ENCODE data around the gene ADARB2. TPM values are rescaled to one million over a fixed set of nuclear protein-coding genes. Genes with fewer than 3 reads are reported as not detected.

ADARB2 gene
- total and polyA plus RNA-seq, 4 donors, result under 0.01 to 0.79 TPM; not detected in 2

- H3K36me3 ChIP-seq (ENCODE audit: control insufficient read depth in 1 of 2, insufficient read depth in 2 of 2, low read length in 1 of 2), result no peaks in the 10 kb centered on the region
- 76 to 81% methylated on average over 7 of the region's 7 CpGs for WGBS, 2 donors
- intact Hi-C loops (cut with DNase I), result no loop called here
- no peaks in the 10 kb centered on the region for H3K9me3 ChIP-seq (ENCODE audit: control insufficient read depth, low read length)
- H3K4me1 ChIP-seq (ENCODE audit: control insufficient read depth in 1 of 2, insufficient read depth in 2 of 2, low read length in 2 of 2), result no peaks in the 10 kb centered on the region
- ATAC-seq (ENCODE audit: low FRiP score) (no peak), DNase-seq (no peak)
- H3K27me3 ChIP-seq (ENCODE audit: control insufficient read depth in 1 of 2, insufficient read depth in 2 of 2, low read length in 1 of 2), result no peaks in the 10 kb centered on the region
- H3K27ac ChIP-seq (ENCODE audit: low read depth in 1 of 2, low read length in 2 of 2), result no peak overlapping the region
- H3K4me3 ChIP-seq (ENCODE audit: low read length in 2 of 2), result no peak overlapping the region
Observed at GRCh38 chr10:1524540-1524939, 212.8 kb downstream of the ADARB2 start.

GRCh38 chr10:1523221-1523620 lies 214.1 kb downstream of the ADARB2 start:
- Histone ChIP-seq H3K27me3 (ENCODE audit: control insufficient read depth in 1 of 2, insufficient read depth in 2 of 2, low read length in 1 of 2) (no peaks in the 10 kb centered on the region), H3K36me3 (ENCODE audit: control insufficient read depth in 1 of 2, insufficient read depth in 2 of 2, low read length in 1 of 2) (no peaks in the 10 kb centered on the region), H3K4me3 (ENCODE audit: low read length in 2 of 2) (no peak overlapping the region), H3K9me3 (ENCODE audit: control insufficient read depth, low read length) (no peaks in the 10 kb centered on the region), H3K27ac (ENCODE audit: low read depth in 1 of 2, low read length in 2 of 2) (no peak overlapping the region), H3K4me1 (ENCODE audit: control insufficient read depth in 1 of 2, insufficient read depth in 2 of 2, low read length in 2 of 2) (no peaks in the 10 kb centered on the region)
- ATAC-seq (ENCODE audit: low FRiP score) (no peak), DNase-seq (no peak)
- WGBS, 2 donors, result 31 to 39% methylated on average over 8 of the region's 8 CpGs
- intact Hi-C loops (cut with DNase I), result no loop called here

- Histone ChIP-seq H3K36me3 (ENCODE audit: control insufficient read depth in 1 of 2, insufficient read depth in 2 of 2, low read length in 1 of 2) (no peaks in the 10 kb centered on the region), H3K27ac (ENCODE audit: low read depth in 1 of 2, low read length in 2 of 2) (no peak overlapping the region), H3K4me1 (ENCODE audit: control insufficient read depth in 1 of 2, insufficient read depth in 2 of 2, low read length in 2 of 2) (no peaks in the 10 kb centered on the region), H3K4me3 (ENCODE audit: low read length in 2 of 2) (no peak overlapping the region), H3K27me3 (ENCODE audit: control insufficient read depth in 1 of 2, insufficient read depth in 2 of 2, low read length in 1 of 2) (no peaks in the 10 kb centered on the region), H3K9me3 (ENCODE audit: control insufficient read depth, low read length) (no peaks in the 10 kb centered on the region)
- ATAC-seq (ENCODE audit: low FRiP score), result no peak
- intact Hi-C loops (cut with DNase I), result no loop called here
- no peak for DNase-seq
- 60 to 63% methylated on average over 4 of the region's 4 CpGs for WGBS, 2 donors
Observed at GRCh38 chr10:1522237-1522636, 215.1 kb downstream of the ADARB2 start.

GRCh38 chr10:1521741-1522140 lies 215.6 kb downstream of the ADARB2 start:
- ATAC-seq (ENCODE audit: low FRiP score), result no peak

GRCh38 chr10:1520909-1521565 lies 216.3 kb downstream of the ADARB2 start:
- Histone ChIP-seq H3K36me3 (ENCODE audit: control insufficient read depth in 1 of 2, insufficient read depth in 2 of 2, low read length in 1 of 2) (no peaks in the 10 kb centered on the region), H3K27me3 (ENCODE audit: control insufficient read depth in 1 of 2, insufficient read depth in 2 of 2, low read length in 1 of 2) (no peaks in the 10 kb centered on the region), H3K4me3 (ENCODE audit: low read length in 2 of 2) (no peak overlapping the region), H3K27ac (ENCODE audit: low read depth in 1 of 2, low read length in 2 of 2) (no peak overlapping the region), H3K9me3 (ENCODE audit: control insufficient read depth, low read length) (no peaks in the 10 kb centered on the region), H3K4me1 (ENCODE audit: control insufficient read depth in 1 of 2, insufficient read depth in 2 of 2, low read length in 2 of 2) (no peaks in the 10 kb centered on the region)
- DNase-seq, result no peak
- no peak for ATAC-seq (ENCODE audit: low FRiP score)
- intact Hi-C loops (cut with DNase I), result no loop called here
- 68 to 72% methylated on average over 14 of the region's 14 CpGs for WGBS, 2 donors

More at GRCh38 chr10:1521741-1522140, 215.6 kb downstream of the ADARB2 start:
- H3K27ac ChIP-seq (ENCODE audit: low read depth in 1 of 2, low read length in 2 of 2), result no peak overlapping the region
- DNase-seq, result no peak
- H3K27me3 ChIP-seq (ENCODE audit: control insufficient read depth in 1 of 2, insufficient read depth in 2 of 2, low read length in 1 of 2), result no peaks in the 10 kb centered on the region
- 30 to 40% methylated on average over 6 of the region's 6 CpGs for WGBS, 2 donors
- H3K4me1 ChIP-seq (ENCODE audit: control insufficient read depth in 1 of 2, insufficient read depth in 2 of 2, low read length in 2 of 2), result no peaks in the 10 kb centered on the region
- intact Hi-C loops (cut with DNase I), result no loop called here
- no peaks in the 10 kb centered on the region for H3K36me3 ChIP-seq (ENCODE audit: control insufficient read depth in 1 of 2, insufficient read depth in 2 of 2, low read length in 1 of 2)
- no peaks in the 10 kb centered on the region for H3K9me3 ChIP-seq (ENCODE audit: control insufficient read depth, low read length)
- no peak overlapping the region for H3K4me3 ChIP-seq (ENCODE audit: low read length in 2 of 2)

GRCh38 chr10:1519391-1519790 lies 217.9 kb downstream of the ADARB2 start:
- DNase-seq (no peak), ATAC-seq (ENCODE audit: low FRiP score) (no peak)
- Histone ChIP-seq H3K4me1 (ENCODE audit: control insufficient read depth in 1 of 2, insufficient read depth in 2 of 2, low read length in 2 of 2) (no peaks in the 10 kb centered on the region), H3K4me3 (ENCODE audit: low read length in 2 of 2) (no peak overlapping the region), H3K36me3 (ENCODE audit: control insufficient read depth in 1 of 2, insufficient read depth in 2 of 2, low read length in 1 of 2) (no peaks in the 10 kb centered on the region), H3K9me3 (ENCODE audit: control insufficient read depth, low read length) (no peaks in the 10 kb centered on the region), H3K27ac (ENCODE audit: low read depth in 1 of 2, low read length in 2 of 2) (no peak overlapping the region), H3K27me3 (ENCODE audit: control insufficient read depth in 1 of 2, insufficient read depth in 2 of 2, low read length in 1 of 2) (no peaks in the 10 kb centered on the region)
- intact Hi-C loops (cut with DNase I), result no loop called here
- 92% methylated on average over 6 of the region's 6 CpGs for WGBS, 2 donors

- no peak for DNase-seq
- 86 to 90% methylated on average over 7 of the region's 7 CpGs for WGBS, 2 donors
- H3K9me3 ChIP-seq (ENCODE audit: control insufficient read depth, low read length), result no peaks in the 10 kb centered on the region
- H3K27ac ChIP-seq (ENCODE audit: low read depth in 1 of 2, low read length in 2 of 2), result no peak overlapping the region
- no peaks in the 10 kb centered on the region for H3K36me3 ChIP-seq (ENCODE audit: control insufficient read depth in 1 of 2, insufficient read depth in 2 of 2, low read length in 1 of 2)
- no peak overlapping the region for H3K4me3 ChIP-seq (ENCODE audit: low read length in 2 of 2)
- no peaks in the 10 kb centered on the region for H3K4me1 ChIP-seq (ENCODE audit: control insufficient read depth in 1 of 2, insufficient read depth in 2 of 2, low read length in 2 of 2)
- intact Hi-C loops (cut with DNase I), result no loop called here
- ATAC-seq (ENCODE audit: low FRiP score), result no peak
- H3K27me3 ChIP-seq (ENCODE audit: control insufficient read depth in 1 of 2, insufficient read depth in 2 of 2, low read length in 1 of 2), result no peaks in the 10 kb centered on the region
Observed at GRCh38 chr10:1517684-1518083, 219.6 kb downstream of the ADARB2 start.

GRCh38 chr10:1516492-1517165 lies 220.7 kb downstream of the ADARB2 start:
- ATAC-seq (ENCODE audit: low FRiP score) (no peak), DNase-seq (no peak)
- Histone ChIP-seq H3K27me3 (ENCODE audit: control insufficient read depth in 1 of 2, insufficient read depth in 2 of 2, low read length in 1 of 2) (no peaks in the 10 kb centered on the region), H3K9me3 (ENCODE audit: control insufficient read depth, low read length) (peaks cover 2% of the 10 kb centered on the region), H3K27ac (ENCODE audit: low read depth in 1 of 2, low read length in 2 of 2) (no peak overlapping the region), H3K4me3 (ENCODE audit: low read length in 2 of 2) (no peak overlapping the region), H3K4me1 (ENCODE audit: control insufficient read depth in 1 of 2, insufficient read depth in 2 of 2, low read length in 2 of 2) (no peaks in the 10 kb centered on the region), H3K36me3 (ENCODE audit: control insufficient read depth in 1 of 2, insufficient read depth in 2 of 2, low read length in 1 of 2) (no peaks in the 10 kb centered on the region)
- intact Hi-C loops (cut with DNase I), result no loop called here
- 58 to 62% methylated on average over 29 of the region's 29 CpGs for WGBS, 2 donors

All from aorta (tissue), 5 donors.